ENCODE results near the gene ZNF280C. TPM values are rescaled to one million over a fixed set of nuclear protein-coding genes. Genes with fewer than 3 reads are reported as not detected.

The ZNF280C gene
- 3.0 to 3.9 TPM (median 3.7 TPM) in 5 replicates for total RNA-seq (2022; extraction: Qiagen RNA extraction; ENCODE audit: low read depth)

DNA sequence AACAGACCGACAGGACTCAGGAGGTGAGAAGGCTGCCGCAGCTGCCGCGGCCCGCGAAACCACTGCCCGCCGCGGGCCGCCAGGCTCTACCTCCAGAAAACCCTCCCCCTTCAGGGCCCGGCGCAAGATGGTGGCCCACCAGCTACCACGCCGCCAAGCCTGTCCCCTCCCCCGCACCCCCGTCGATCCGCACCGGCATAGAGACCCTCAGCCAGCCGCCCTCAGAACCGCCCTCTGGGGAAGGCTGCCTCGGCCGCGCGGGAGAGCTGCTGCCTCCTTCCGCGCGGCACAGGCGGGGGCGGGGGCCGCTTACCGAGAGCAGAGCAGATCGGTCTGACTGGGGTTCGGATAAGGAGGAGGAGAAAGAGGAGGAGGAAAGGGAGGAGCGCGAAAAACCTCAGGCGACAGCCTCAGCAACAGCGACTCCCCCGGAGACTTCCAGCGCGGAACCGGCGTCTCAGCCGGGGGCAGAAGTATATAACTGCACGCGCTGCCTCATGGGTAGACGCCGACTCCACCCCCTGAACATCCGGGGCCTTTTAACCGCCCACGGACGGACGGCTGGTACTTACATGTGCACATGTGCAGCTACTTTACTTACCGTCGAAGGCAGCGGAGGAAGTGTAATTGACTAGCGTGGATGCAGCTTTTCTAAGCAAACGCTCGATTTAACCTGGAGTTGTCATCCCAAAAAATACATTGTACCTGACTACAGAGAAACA, at the start of gene ZNF280C:
ZNF280C (minus strand) TSS at position 451 of the 722 bp plus-strand sequence. CDS start 8,450 bp downstream, outside the sequence.

DNA sequence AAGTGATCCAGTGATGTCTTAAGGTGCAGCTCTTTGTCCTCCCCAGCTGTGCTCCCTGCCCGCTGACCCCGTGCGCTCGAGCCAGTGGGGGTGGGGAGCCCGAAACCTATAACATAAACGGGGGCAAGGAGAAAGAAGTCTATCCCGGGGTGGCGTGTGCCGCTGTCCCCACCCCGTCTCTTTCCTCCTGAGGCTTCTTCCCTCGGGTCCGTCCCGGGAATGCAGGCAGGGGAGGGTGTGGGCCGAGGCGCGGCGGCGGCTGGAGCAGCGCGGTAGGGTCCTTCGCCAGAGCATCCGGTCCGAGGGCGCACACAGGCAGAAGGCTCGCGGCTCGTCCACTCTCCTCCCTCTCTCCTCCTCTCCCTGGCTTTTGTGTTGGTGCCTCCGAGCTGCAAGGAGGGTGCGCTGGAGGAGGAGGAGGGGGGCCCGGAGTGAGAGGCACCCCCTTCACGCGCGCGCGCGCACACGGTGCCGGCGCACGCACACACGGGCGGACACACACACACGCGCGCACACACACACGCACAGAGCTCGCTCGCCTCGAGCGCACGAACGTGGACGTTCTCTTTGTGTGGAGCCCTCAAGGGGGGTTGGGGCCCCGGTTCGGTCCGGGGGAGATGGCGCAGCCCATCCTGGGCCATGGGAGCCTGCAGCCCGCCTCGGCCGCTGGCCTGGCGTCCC, 97.1 kb downstream of the ZNF280C start, which contains the start of gene RAB33A:
RAB33A (plus strand) TSS at position 517 of the 681 bp plus-strand sequence; CDS start at position 618, 101 bp downstream.

DNA sequence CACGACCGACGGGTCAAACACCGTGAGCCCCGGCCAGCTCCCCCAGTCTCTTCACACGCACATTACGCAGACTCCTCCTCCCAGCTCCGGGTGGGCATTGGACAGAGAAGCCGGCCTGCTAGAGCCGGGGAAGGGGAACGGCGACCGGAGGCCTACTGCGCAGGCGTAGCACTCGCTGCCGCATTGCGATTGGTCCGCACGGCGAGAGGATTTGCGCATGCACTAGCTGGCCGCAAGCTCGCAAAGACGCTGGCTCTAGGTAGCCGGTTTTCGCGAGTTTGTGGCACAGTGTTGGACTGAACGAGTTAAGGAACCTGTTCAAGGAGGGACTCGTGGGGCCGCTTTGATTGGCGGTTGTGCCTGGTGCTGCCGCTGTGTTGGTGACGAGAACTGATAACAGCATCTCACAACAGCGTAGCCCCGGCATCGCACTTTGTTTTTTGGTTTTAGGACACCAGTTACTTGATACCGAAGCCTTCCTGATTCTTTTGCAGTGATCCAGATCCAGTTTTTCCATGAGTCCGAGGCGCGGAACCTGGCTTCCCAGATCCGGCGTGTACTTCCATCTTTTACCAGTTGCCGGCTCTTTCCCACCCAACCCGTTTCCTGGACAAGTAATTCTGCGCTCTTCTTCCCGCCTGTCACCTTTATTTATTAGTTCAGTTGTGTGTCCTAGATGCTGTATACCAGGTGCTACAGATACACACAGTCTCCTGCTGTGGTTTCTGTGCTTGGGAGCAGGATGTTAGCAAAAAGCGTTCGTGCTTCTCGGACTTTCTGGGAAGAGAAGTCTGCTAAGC, 102.8 kb downstream of the ZNF280C start, which contains the start of gene AIFM1:
AIFM1 (minus strand) TSS at position 139 of the 800 bp plus-strand sequence. CDS start 185 bp downstream, outside the sequence.

Other genes starting within 250 kb of the ZNF280C start
- 32.9 to 38.8 TPM (median 35.4 TPM) in 5 replicates for gene ELF4, start 158.4 kb downstream of the ZNF280C start, total RNA-seq (2022; extraction: Qiagen RNA extraction; ENCODE audit: low read depth)
- gene AIFM1, start 103.1 kb downstream of the ZNF280C start, total RNA-seq (2022; extraction: Qiagen RNA extraction; ENCODE audit: low read depth), result 69.6 to 76.8 TPM (median 74.0 TPM) in 5 replicates
- gene RAB33A, start 96.9 kb downstream of the ZNF280C start, total RNA-seq (2022; extraction: Qiagen RNA extraction; ENCODE audit: low read depth), result 0.21 to 0.57 TPM (median 0.25 TPM) in 4 of 5 replicates, not detected in the other
- gene SLC25A14, start 71.0 kb upstream of the ZNF280C start, total RNA-seq (2022; extraction: Qiagen RNA extraction; ENCODE audit: low read depth), result 18.3 to 20.5 TPM (median 19.6 TPM) in 5 replicates
- not detected in 5 replicates for gene GPR119, start 116.8 kb upstream of the ZNF280C start, total RNA-seq (2022; extraction: Qiagen RNA extraction; ENCODE audit: low read depth)
- 27.9 to 31.4 TPM (median 30.0 TPM) in 5 replicates for gene RBMX2, start 133.1 kb upstream of the ZNF280C start, total RNA-seq (2022; extraction: Qiagen RNA extraction; ENCODE audit: low read depth)